ENCODE results near the gene DYRK4. TPM values are rescaled to one million over a fixed set of nuclear protein-coding genes. Genes with fewer than 3 reads are reported as not detected.

The DYRK4 gene
- total and polyA plus RNA-seq, 2 donors from 2014 or later, result 32.8 to 49.0 TPM

- FAIRE-seq (no peak), DNase-seq (no peak)
- H3K27ac ChIP-seq (ENCODE audit: low read depth in 2 of 2, low read length in 2 of 2), result no peak overlapping the region
- no peaks in the 10 kb centered on the region for H3K9me3 ChIP-seq (ENCODE audit: control insufficient read depth in 2 of 3, insufficient read depth in 1 of 3, low read length in 3 of 3)
- H3K9ac ChIP-seq (ENCODE audit: low read length in 3 of 3), result no peak overlapping the region
- H3K4me1 ChIP-seq (ENCODE audit: control insufficient read depth in 2 of 3, insufficient read depth in 2 of 3, low read depth in 1 of 3, low read length in 3 of 3), result no peaks in the 10 kb centered on the region
- TF ChIP-seq CTCF (IDR thresholded peaks at IDR 0.05; ENCODE audit: borderline replicate concordance, extremely low read depth, insufficient read depth), result no peak
- no peaks in the 10 kb centered on the region for H3K36me3 ChIP-seq (ENCODE audit: control insufficient read depth in 2 of 3, insufficient read depth in 3 of 3, low read length in 3 of 3)
- H3K4me3 ChIP-seq (ENCODE audit: low read length in 3 of 3), result no peak overlapping the region
- no peaks in the 10 kb centered on the region for H3K27me3 ChIP-seq (ENCODE audit: control insufficient read depth, insufficient read depth, low read length)
- intact Hi-C loops (cut with DNase I), result no loop called here
Observed at GRCh38 chr12:4545195-4545594, 16.8 kb upstream of the DYRK4 start.

- H3K4me3 ChIP-seq (ENCODE audit: low read length in 3 of 3), result no peak overlapping the region
- H3K27me3 ChIP-seq (ENCODE audit: control insufficient read depth, insufficient read depth, low read length), result no peaks in the 10 kb centered on the region
- intact Hi-C loops (cut with DNase I), result no loop called here
- no peak overlapping the region for H3K9ac ChIP-seq (ENCODE audit: low read length in 3 of 3)
- H3K9me3 ChIP-seq (ENCODE audit: control insufficient read depth in 2 of 3, insufficient read depth in 1 of 3, low read length in 3 of 3), result no peaks in the 10 kb centered on the region
- DNase-seq (no peak), FAIRE-seq (no peak)
- no peaks in the 10 kb centered on the region for H3K4me1 ChIP-seq (ENCODE audit: control insufficient read depth in 2 of 3, insufficient read depth in 2 of 3, low read depth in 1 of 3, low read length in 3 of 3)
- H3K36me3 ChIP-seq (ENCODE audit: control insufficient read depth in 2 of 3, insufficient read depth in 3 of 3, low read length in 3 of 3), result peaks cover 0 to 2% (median 0%) of the 10 kb centered on the region in 3 donors
- no peak overlapping the region for H3K27ac ChIP-seq (ENCODE audit: low read depth in 2 of 2, low read length in 2 of 2)
- no peak for TF ChIP-seq CTCF (IDR thresholded peaks at IDR 0.05; ENCODE audit: borderline replicate concordance, extremely low read depth, insufficient read depth)
Observed at GRCh38 chr12:4552191-4552590, 9.8 kb upstream of the DYRK4 start.

GRCh38 chr12:4553943-4554342, 8.1 kb upstream of the DYRK4 start:
- FAIRE-seq (no peak), DNase-seq (no peak)
- no peak for TF ChIP-seq CTCF (IDR thresholded peaks at IDR 0.05; ENCODE audit: borderline replicate concordance, extremely low read depth, insufficient read depth)
- no peaks in the 10 kb centered on the region for H3K9me3 ChIP-seq (ENCODE audit: control insufficient read depth in 2 of 3, insufficient read depth in 1 of 3, low read length in 3 of 3)
- H3K4me3 ChIP-seq (ENCODE audit: low read length in 3 of 3), result no peak overlapping the region
- no peak overlapping the region for H3K27ac ChIP-seq (ENCODE audit: low read depth in 2 of 2, low read length in 2 of 2)
- H3K9ac ChIP-seq (ENCODE audit: low read length in 3 of 3), result no peak overlapping the region
- H3K36me3 ChIP-seq (ENCODE audit: control insufficient read depth in 2 of 3, insufficient read depth in 3 of 3, low read length in 3 of 3), result peaks cover 0 to 2% (median 0%) of the 10 kb centered on the region in 3 donors
- H3K4me1 ChIP-seq (ENCODE audit: control insufficient read depth in 2 of 3, insufficient read depth in 2 of 3, low read depth in 1 of 3, low read length in 3 of 3), result no peaks in the 10 kb centered on the region
- no peaks in the 10 kb centered on the region for H3K27me3 ChIP-seq (ENCODE audit: control insufficient read depth, insufficient read depth, low read length)
- intact Hi-C loops (cut with DNase I), result no loop called here

- intact Hi-C loops (cut with DNase I), result no loop called here
- DNase-seq (no peak), FAIRE-seq (no peak)
Observed at GRCh38 chr12:4555804-4556203, 6.2 kb upstream of the DYRK4 start.

More at GRCh38 chr12:4555804-4556203, 6.2 kb upstream of the DYRK4 start:
- Histone ChIP-seq H3K4me3 (ENCODE audit: low read length in 3 of 3) (no peak overlapping the region), H3K9ac (ENCODE audit: low read length in 3 of 3) (no peak overlapping the region), H3K9me3 (ENCODE audit: control insufficient read depth in 2 of 3, insufficient read depth in 1 of 3, low read length in 3 of 3) (no peaks in the 10 kb centered on the region), H3K4me1 (ENCODE audit: control insufficient read depth in 2 of 3, insufficient read depth in 2 of 3, low read depth in 1 of 3, low read length in 3 of 3) (no peaks in the 10 kb centered on the region), H3K27me3 (ENCODE audit: control insufficient read depth, insufficient read depth, low read length) (no peaks in the 10 kb centered on the region), H3K36me3 (ENCODE audit: control insufficient read depth in 2 of 3, insufficient read depth in 3 of 3, low read length in 3 of 3) (peaks cover 0 to 2% (median 0%) of the 10 kb centered on the region in 3 donors), H3K27ac (ENCODE audit: low read depth in 2 of 2, low read length in 2 of 2) (no peak overlapping the region)
- no peak for TF ChIP-seq CTCF (IDR thresholded peaks at IDR 0.05; ENCODE audit: borderline replicate concordance, extremely low read depth, insufficient read depth)

Measured in kidney (tissue), 14 donors.